DND-41 (cell line): ENCODE measurements around the gene SMCO4.

Experiments used
- ATAC-seq: fragments of 200-7000 bp; cut with Tn5 transposase; 3 replicates; pipeline ENCODE4 v1.9.1; 2021; ENCODE audit warnings: low read depth; ENCODE audit not compliant: insufficient read depth
- DNase-seq: peaks from one replicate; pipeline ENCODE4 v3.0.0-alpha.2; 2020
- H2AFZ ChIP-seq: 2 replicates; pipeline ENCODE4 v1.6.0; 2012; ENCODE audit warnings: low read depth, low read length
- H3K27ac ChIP-seq: 2 replicates; pipeline ENCODE4 v1.5.1; 2012; ENCODE audit warnings: low read length, inconsistent platforms
- H3K27me3 ChIP-seq: fragments of 200-600 bp; sonication (generic); 2 replicates; pipeline ENCODE4 v1.6.0; 2012; ENCODE audit warnings: low read length, mild to moderate bottlenecking, inconsistent platforms; ENCODE audit not compliant: insufficient read depth, poor library complexity
- H3K36me3 ChIP-seq: 2 replicates; pipeline ENCODE4 v1.5.1; 2012; ENCODE audit warnings: low read length, inconsistent platforms; ENCODE audit not compliant: insufficient read depth
- H3K4me1 ChIP-seq: 2 replicates; pipeline ENCODE4 v1.5.1; 2012; ENCODE audit warnings: mild to moderate bottlenecking, low read length; ENCODE audit not compliant: insufficient read depth
- H3K4me2 ChIP-seq: 2 replicates; pipeline ENCODE4 v1.6.0; 2012; ENCODE audit warnings: mild to moderate bottlenecking, moderate library complexity, low read length, inconsistent platforms; ENCODE audit not compliant: insufficient read depth
- H3K4me3 ChIP-seq, 2 experiments: fragments of 200-600 bp in 1 of 2; shearing (Covaris generic) in 1 of 2; 2 replicates each; pipeline ENCODE4 v1.5.1; 2012 to 2016; ENCODE audit warnings: inconsistent platforms in 2 of 2, low read length in 2 of 2, mild to moderate bottlenecking in 2 of 2, low read depth in 1 of 2, moderate library complexity in 1 of 2
- H3K79me2 ChIP-seq: 2 replicates; pipeline ENCODE4 v1.6.0; 2012; ENCODE audit warnings: low read length, inconsistent platforms; ENCODE audit not compliant: insufficient read depth
- H3K9ac ChIP-seq: 2 replicates; pipeline ENCODE4 v1.6.0; 2012; ENCODE audit warnings: low read depth, mild to moderate bottlenecking, inconsistent platforms, low read length, moderate library complexity
- H3K9me3 ChIP-seq: 2 replicates; pipeline ENCODE4 v1.5.1; 2012; ENCODE audit warnings: low read length, moderate library complexity, mild to moderate bottlenecking, inconsistent platforms; ENCODE audit not compliant: insufficient read depth, severe bottlenecking
- H4K20me1 ChIP-seq: 2 replicates; pipeline ENCODE4 v1.6.0; 2012; ENCODE audit warnings: low read length; ENCODE audit not compliant: insufficient read depth
- EZH2 ChIP-seq: IDR thresholded peaks from 3 replicates; pipeline ENCODE4 v1.6.1; 2012; ENCODE audit warnings: borderline replicate concordance, low read depth, mild to moderate bottlenecking, moderate library complexity, low read length, inconsistent platforms; ENCODE audit not compliant: severe bottlenecking
- TF ChIP-seq, protein P1 (sequence below): IDR thresholded peaks from 2 replicates; pipeline ENCODE4 v1.5.1; 2012; ENCODE audit warnings: borderline replicate concordance, low read length, moderate library complexity, mild to moderate bottlenecking; ENCODE audit not compliant: poor library complexity, severe bottlenecking; ENCODE audit errors: extremely low read depth

SMCO4 gene

DNA sequence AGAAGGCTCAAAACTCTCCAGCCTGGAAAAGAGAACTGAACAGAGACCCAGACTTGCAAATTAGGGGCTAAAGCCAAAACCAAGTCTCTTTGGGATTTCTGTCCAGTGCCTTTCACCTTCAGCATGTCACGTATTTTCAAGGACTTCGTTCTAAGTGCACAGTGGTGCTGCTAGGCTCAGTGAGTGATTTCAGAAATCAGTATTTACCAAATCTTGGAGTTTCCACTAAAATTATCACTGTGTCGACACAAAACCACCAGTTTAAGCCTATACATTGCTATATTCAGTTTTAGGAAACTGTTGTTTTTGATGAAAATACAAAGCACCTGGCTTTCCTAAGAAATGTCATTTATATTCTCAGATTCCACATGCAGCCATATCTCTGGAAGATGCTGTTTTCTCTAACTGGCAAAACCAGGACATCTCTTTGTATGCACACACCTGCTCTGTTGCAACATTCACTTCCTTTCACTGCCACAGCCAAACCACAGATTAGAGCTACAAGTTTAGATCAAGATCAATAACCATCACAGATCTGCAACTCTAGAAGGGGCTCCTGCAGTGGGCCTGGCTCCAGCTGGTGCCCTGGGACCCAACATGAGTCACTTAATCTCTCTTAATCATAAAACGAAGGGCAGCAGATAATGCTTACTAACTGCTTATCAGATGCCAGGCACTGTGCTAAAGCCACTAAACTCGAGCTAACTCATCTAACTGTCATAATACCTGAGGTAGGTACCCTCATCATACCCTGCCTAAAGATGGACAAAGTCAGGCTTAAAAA is 22.3 kb downstream of the SMCO4 start:
- H4K20me1 ChIP-seq, result peaks cover 4% of the 10 kb centered on the region; the same call in 1 of the 2 replicates
- peak overlapping the region; percentile 38 for H3K27ac ChIP-seq
- no peak overlapping the region for H3K4me3 ChIP-seq
- no peaks in the 10 kb centered on the region for H3K36me3 ChIP-seq
- TF ChIP-seq, protein P1, sequence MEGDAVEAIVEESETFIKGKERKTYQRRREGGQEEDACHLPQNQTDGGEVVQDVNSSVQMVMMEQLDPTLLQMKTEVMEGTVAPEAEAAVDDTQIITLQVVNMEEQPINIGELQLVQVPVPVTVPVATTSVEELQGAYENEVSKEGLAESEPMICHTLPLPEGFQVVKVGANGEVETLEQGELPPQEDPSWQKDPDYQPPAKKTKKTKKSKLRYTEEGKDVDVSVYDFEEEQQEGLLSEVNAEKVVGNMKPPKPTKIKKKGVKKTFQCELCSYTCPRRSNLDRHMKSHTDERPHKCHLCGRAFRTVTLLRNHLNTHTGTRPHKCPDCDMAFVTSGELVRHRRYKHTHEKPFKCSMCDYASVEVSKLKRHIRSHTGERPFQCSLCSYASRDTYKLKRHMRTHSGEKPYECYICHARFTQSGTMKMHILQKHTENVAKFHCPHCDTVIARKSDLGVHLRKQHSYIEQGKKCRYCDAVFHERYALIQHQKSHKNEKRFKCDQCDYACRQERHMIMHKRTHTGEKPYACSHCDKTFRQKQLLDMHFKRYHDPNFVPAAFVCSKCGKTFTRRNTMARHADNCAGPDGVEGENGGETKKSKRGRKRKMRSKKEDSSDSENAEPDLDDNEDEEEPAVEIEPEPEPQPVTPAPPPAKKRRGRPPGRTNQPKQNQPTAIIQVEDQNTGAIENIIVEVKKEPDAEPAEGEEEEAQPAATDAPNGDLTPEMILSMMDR, result no peak
- TF ChIP-seq EZH2, result no peak
- no peaks in the 10 kb centered on the region for H3K9me3 ChIP-seq
- DNase-seq, result peak; percentile 69
- H3K4me1 ChIP-seq, result peaks cover 58% of the 10 kb centered on the region
- H3K4me2 ChIP-seq, result peak overlapping the region; percentile 7; the same call in 1 of the 2 replicates
- no peak overlapping the region for H2AFZ ChIP-seq
- no peaks in the 10 kb centered on the region for H3K79me2 ChIP-seq
- H3K9ac ChIP-seq, result no peak overlapping the region
- peak; percentile 85 for ATAC-seq
- no peaks in the 10 kb centered on the region for H3K27me3 ChIP-seq

DNA sequence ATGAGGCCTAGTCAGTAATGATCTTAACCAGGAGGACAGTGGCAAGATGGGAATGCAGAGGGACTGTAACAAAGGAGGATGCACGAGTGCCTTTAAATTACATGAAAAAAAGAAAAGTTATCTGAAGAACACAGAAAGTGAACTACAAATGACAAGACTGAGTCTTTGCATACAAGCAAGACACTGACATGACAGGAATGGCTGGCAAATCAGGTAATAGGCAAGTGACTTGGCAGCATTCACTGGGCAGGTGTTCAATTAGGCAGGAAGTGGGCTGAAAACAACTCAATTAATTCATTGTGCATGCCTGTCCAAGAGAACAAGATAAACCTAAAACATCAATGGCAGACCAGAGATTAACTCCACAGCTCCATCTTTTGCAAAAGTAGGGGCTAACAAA is 24.0 kb downstream of the SMCO4 start:
- no peak overlapping the region for H3K27ac ChIP-seq
- no peak overlapping the region for H3K9ac ChIP-seq
- DNase-seq, result peak; percentile 21
- TF ChIP-seq, protein P1, result no peak
- no peaks in the 10 kb centered on the region for H3K9me3 ChIP-seq
- peaks cover 4% of the 10 kb centered on the region; the same call in 1 of the 2 replicates for H4K20me1 ChIP-seq
- no peak overlapping the region for H3K4me3 ChIP-seq
- H2AFZ ChIP-seq, result no peak overlapping the region
- H3K36me3 ChIP-seq, result no peaks in the 10 kb centered on the region
- peaks cover 49% of the 10 kb centered on the region for H3K4me1 ChIP-seq
- 0 out of 3 replicates have a peak, but pooled peaks have one; percentile 17 for ATAC-seq
- no peaks in the 10 kb centered on the region for H3K27me3 ChIP-seq
- H3K4me2 ChIP-seq, result no peak overlapping the region
- H3K79me2 ChIP-seq, result no peaks in the 10 kb centered on the region

DNA sequence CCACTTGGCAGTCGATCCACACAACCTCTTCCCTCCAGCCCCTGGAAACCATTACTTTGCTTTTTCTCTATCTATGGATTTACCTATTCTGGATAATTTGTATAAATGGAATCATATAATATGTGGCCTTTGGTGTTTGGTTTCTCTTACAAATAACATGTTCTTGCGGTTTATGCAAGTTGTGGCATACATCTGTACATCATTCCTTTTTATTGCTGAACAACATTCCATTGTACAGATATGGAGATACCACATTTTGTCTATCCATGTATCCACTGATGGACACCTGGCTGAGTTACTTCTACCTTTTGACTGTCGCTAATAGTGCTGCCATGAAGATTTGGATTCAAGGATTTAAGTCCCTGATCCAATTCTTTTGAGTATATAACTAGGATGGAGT is 25.1 kb downstream of the SMCO4 start:
- ATAC-seq (no peak), DNase-seq (no peak)
- peaks cover 42% of the 10 kb centered on the region for H3K4me1 ChIP-seq
- H3K4me2 ChIP-seq, result no peak overlapping the region
- H3K9ac ChIP-seq, result no peak overlapping the region
- no peaks in the 10 kb centered on the region for H3K79me2 ChIP-seq
- H2AFZ ChIP-seq, result no peak overlapping the region
- H4K20me1 ChIP-seq, result peaks cover 4% of the 10 kb centered on the region; the same call in 1 of the 2 replicates
- no peaks in the 10 kb centered on the region for H3K36me3 ChIP-seq
- no peaks in the 10 kb centered on the region for H3K9me3 ChIP-seq
- TF ChIP-seq, protein P1, result no peak
- no peak for TF ChIP-seq EZH2
- no peak overlapping the region for H3K4me3 ChIP-seq
- H3K27ac ChIP-seq, result no peak overlapping the region
- H3K27me3 ChIP-seq, result no peaks in the 10 kb centered on the region
